Gastroesophageal sphincter (tissue), 4 donors: ENCODE results near the gene USP6. TPM values are rescaled to one million over a fixed set of nuclear protein-coding genes. Genes with fewer than 3 reads are reported as not detected.
"Not testable (repeated sequence)": the region's sequence is repeated elsewhere in the genome, so short reads cannot be mapped to it uniquely, and the experiment has no call there.

Experiments used
- ATAC-seq: fragments of 150-250 bp; one replicate; pipeline ENCODE4 v1.9.1; 2016; ENCODE audit warnings: mild to moderate bottlenecking, moderate library complexity
- H3K27ac ChIP-seq, 4 donors: fragments of 200-600 bp; sonication (generic) in 3 of 4; 1 replicate in 3 of 4; 2 replicates in 1 of 4; pipeline ENCODE4 v1.5.1; 2016 to 2019
- H3K27me3 ChIP-seq: fragments of 200-600 bp; sonication (generic); one replicate; pipeline ENCODE4 v1.5.1; 2019
- H3K36me3 ChIP-seq, 2 donors: fragments of 200-600 bp; sonication (generic); one replicate each; pipeline ENCODE4 v1.5.1; 2019; ENCODE audit warnings: control low read depth in 1 of 2
- H3K4me1 ChIP-seq, 3 donors: fragments of 200-600 bp; sonication (generic); 1 replicate in 2 of 3; 2 replicates in 1 of 3; pipeline ENCODE4 v1.5.1; 2016 to 2019; ENCODE audit warnings: control low read depth in 2 of 3
- H3K4me3 ChIP-seq, 2 donors: fragments of 200-600 bp; sonication (generic); one replicate each; pipeline ENCODE4 v1.5.1; 2019; ENCODE audit warnings: mild to moderate bottlenecking in 1 of 2, moderate library complexity in 1 of 2
- H3K9me3 ChIP-seq, 3 donors: fragments of 200-600 bp; sonication (generic); one replicate each; pipeline ENCODE4 v1.5.1; 2017 to 2019; ENCODE audit warnings: control low read depth in 2 of 3
- EP300 ChIP-seq: sonication (generic); formaldehyde crosslinking; IDR thresholded peaks from one replicate; pipeline ENCODE4 v1.6.1; 2017; ENCODE audit warnings: antibody characterized with exemption, mild to moderate bottlenecking
- POLR2A ChIP-seq, 2 donors: fragments of 450-650 bp; IDR thresholded peaks; one replicate each; pipeline ENCODE4 v1.6.1; 2017; ENCODE audit warnings: antibody characterized with exemption in 2 of 2, mild to moderate bottlenecking in 2 of 2, moderate library complexity in 1 of 2
- POLR2AphosphoS5 ChIP-seq: sonication (generic); formaldehyde crosslinking; IDR thresholded peaks from one replicate; pipeline ENCODE4 v1.6.1; 2017; ENCODE audit warnings: antibody characterized with exemption
- WGBS, 2 donors: methylation state at CpG; one replicate each; pipeline ENCODE4 v1.1.5; 2018; ENCODE audit warnings: low coverage in 1 of 2; 5-methylcytosine and 5-hydroxymethylcytosine counted together
- total RNA-seq, 4 donors: library from RNA; depleted of rRNA; stranded (reverse); fragments of >200 nt; gene quantifications; one replicate each; pipeline ENCODE4 v1.1.0, GENCODE V29; 2016
- TF ChIP-seq, protein P1 (sequence below), 4 experiments: fragments of 200-600 bp in 2 of 4; fragments of 450-650 bp in 2 of 4; sonication (generic) in 1 of 4; IDR thresholded peaks; one replicate each; pipeline ENCODE4 v1.5.1; 2017 to 2019; ENCODE audit warnings: antibody characterized with exemption in 4 of 4, mild to moderate bottlenecking in 2 of 4, moderate library complexity in 2 of 4

USP6 gene
- total RNA-seq, 4 donors from 2014 or later = 0.07 to 6.1 (median 0.20) TPM

DNA sequence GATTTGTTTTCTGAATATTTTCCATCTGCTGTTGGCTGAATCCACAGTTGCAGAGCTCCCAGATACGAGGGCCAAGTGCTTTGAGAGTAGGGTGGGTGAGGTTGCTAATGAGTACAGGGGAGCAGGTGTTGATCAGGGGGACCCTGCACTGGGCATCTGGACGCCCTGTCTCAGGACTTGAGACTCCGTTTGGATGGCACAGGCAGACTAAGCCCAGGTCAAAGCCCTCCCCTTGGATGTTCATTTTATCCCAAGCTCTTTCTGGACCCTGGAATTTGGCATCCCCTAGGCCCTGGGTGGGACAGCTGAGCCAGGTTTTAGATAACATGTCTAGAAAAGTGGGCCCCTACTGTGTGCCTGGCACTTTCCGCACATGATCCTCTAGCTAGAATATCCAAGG, 12.1 kb downstream of the USP6 start:
- no peak for TF ChIP-seq POLR2AphosphoS5
- no peak for TF ChIP-seq POLR2A (IDR thresholded peaks at IDR 0.05)
- TF ChIP-seq, protein P1, sequence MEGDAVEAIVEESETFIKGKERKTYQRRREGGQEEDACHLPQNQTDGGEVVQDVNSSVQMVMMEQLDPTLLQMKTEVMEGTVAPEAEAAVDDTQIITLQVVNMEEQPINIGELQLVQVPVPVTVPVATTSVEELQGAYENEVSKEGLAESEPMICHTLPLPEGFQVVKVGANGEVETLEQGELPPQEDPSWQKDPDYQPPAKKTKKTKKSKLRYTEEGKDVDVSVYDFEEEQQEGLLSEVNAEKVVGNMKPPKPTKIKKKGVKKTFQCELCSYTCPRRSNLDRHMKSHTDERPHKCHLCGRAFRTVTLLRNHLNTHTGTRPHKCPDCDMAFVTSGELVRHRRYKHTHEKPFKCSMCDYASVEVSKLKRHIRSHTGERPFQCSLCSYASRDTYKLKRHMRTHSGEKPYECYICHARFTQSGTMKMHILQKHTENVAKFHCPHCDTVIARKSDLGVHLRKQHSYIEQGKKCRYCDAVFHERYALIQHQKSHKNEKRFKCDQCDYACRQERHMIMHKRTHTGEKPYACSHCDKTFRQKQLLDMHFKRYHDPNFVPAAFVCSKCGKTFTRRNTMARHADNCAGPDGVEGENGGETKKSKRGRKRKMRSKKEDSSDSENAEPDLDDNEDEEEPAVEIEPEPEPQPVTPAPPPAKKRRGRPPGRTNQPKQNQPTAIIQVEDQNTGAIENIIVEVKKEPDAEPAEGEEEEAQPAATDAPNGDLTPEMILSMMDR (IDR thresholded peaks at IDR 0.05) = no peak
- TF ChIP-seq EP300 = no peak
- no peak overlapping the region for H3K4me3 ChIP-seq
- peaks cover 0 to 7% (median 0%) of the 10 kb centered on the region in 3 donors for H3K4me1 ChIP-seq
- no peaks in the 10 kb centered on the region for H3K9me3 ChIP-seq
- H3K27ac ChIP-seq = no peak overlapping the region
- ATAC-seq = no peak
- WGBS, 2 donors = 80 to 83% methylated on average over 1 to 2 of the region's 4 CpGs
- peaks cover 19% of the 10 kb centered on the region for H3K27me3 ChIP-seq
- H3K36me3 ChIP-seq = no peaks in the 10 kb centered on the region

DNA sequence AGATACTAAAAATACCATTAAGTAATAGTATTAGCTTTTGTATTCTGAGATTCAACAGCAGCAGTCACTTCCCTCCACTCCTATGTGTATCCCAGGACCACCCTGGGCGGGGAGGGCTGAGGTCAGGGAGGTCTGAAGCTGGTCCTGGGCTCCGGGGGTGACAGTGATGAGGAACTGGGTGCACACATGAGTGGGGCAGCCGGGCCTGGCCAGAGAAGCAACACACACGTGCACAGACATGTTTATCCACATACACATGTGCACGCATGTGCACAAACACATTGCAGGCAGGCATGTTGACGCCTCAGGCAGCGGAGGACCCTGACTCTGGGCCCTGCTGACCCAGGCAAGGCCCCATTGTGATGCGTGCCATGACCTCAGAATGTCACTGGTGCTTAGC, 12.6 kb downstream of the USP6 start:
- 59 to 66% methylated on average over 3 to 8 of the region's 8 CpGs for WGBS, 2 donors
- H3K36me3 ChIP-seq, H3K9me3 ChIP-seq, H3K4me1 ChIP-seq, H3K4me3 ChIP-seq, H3K27ac ChIP-seq, ATAC-seq: not testable (repeated sequence)
- H3K27me3 ChIP-seq = peaks cover 14% of the 10 kb centered on the region

DNA sequence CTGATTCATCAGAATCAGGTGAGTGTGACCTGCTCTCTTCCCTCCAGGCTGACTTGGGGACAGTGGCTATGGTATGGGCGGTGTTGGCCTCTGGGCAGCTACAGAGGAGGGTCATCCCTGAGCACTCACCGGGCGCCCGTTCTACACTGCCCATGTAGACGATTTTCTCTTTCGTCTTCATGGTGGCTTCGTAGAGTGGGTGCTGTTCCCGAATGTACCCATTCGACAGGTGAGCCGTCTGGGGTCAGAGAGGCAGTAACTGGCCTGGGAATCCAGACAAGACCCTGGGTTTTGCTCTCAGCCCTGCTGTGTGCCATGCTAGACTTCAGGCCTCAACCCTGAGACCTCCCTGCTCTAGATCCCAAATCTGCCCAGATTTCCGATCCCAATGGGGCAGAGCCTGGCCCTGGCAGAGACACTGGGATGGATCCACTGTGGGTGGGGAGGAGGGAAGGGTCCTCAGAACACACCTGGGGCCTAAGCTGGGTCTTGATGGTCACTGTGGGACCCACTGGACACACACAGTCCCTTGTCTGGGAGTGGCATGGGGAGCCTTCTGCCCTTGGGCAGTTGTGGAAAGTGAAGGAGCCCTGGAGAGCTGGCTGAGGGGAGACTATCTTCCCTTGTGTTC, 13.2 kb downstream of the USP6 start:
- Histone ChIP-seq H3K9me3 (no peaks in the 10 kb centered on the region), H3K4me1 (no peaks in the 10 kb centered on the region), H3K36me3 (no peaks in the 10 kb centered on the region), H3K27ac (no peak overlapping the region), H3K27me3 (peaks cover 8% of the 10 kb centered on the region), H3K4me3 (no peak overlapping the region)
- ATAC-seq = no peak
- WGBS, 2 donors = 100% methylated on average over 1 of the region's 11 CpGs; no CpG with 5 or more reads in 1 of the 2 donors
- TF ChIP-seq POLR2A (IDR thresholded peaks at IDR 0.05) (no peak), EP300 (no peak)

DNA sequence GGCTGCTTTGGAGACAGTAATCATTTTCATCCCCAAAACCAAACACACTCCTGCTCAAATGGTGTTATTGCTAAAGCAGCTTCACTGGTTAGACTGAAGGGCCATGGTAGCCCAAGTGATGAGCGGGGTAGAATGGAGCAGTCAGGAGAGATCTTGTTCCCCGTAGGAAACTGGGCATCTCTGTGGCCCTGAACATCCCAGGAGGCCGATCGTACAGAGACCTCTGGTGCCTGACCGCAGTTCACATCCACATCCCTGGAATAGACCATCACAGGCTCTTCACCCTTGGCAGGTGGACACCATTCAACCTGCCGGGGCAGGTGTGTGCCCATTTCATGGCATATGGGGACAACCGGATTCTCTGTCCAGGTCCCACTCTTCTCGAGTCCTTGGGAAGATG, 13.9 kb downstream of the USP6 start:
- ATAC-seq, H3K36me3 ChIP-seq, H3K27me3 ChIP-seq, H3K4me3 ChIP-seq, H3K4me1 ChIP-seq, H3K27ac ChIP-seq, H3K9me3 ChIP-seq: not testable (repeated sequence)
- 81 to 94% methylated on average over 3 of the region's 8 CpGs for WGBS, 2 donors

DNA sequence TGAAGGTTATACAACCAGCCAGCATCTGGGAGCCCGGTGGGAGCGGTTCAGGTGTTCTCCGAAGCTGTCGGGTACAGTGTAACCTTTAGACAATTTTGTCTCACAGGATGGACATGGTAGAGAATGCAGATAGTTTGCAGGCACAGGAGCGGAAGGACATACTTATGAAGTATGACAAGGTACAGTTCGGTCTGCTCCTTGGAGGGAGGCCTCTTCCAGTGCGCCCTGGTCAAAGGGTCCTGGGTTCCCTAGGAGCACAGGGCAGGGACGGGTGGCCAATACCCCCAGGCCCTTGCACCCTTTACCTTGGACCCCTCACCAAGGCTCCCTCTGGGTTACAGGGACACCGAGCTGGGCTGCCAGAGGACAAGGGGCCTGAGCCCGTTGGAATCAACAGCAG, 14.4 kb downstream of the USP6 start:
- not testable (repeated sequence) for H3K27me3 ChIP-seq, H3K4me3 ChIP-seq, H3K9me3 ChIP-seq, H3K27ac ChIP-seq, H3K36me3 ChIP-seq, H3K4me1 ChIP-seq, ATAC-seq
- no CpG with 5 or more reads among the region's 10 CpGs for WGBS, 2 donors

DNA sequence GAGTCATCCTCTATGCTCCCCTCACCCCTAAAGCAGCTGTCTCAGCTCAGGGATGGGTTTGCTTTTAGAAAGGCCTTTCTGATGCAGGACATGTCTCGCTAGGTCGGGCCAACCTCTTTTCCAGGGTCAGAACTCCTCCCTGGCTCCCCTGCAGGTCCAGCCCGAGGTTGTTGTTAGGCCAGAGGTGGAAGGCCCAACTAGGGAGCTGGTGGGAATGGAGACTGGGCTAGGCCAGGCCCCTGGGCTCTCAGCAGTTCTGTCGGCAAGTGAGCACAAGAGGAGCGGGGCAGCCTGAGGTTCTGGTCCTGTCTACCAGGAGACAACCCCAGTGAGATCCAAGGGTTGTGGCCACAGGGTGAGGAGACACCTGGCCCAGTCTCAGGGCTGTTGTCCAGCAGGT, 14.9 kb downstream of the USP6 start:
- not testable (repeated sequence) for H3K27me3 ChIP-seq, H3K4me3 ChIP-seq, H3K9me3 ChIP-seq, H3K4me1 ChIP-seq, H3K36me3 ChIP-seq, H3K27ac ChIP-seq, ATAC-seq
- 82% methylated on average over 2 of the region's 5 CpGs; no CpG with 5 or more reads in 1 of the 2 donors for WGBS, 2 donors

DNA sequence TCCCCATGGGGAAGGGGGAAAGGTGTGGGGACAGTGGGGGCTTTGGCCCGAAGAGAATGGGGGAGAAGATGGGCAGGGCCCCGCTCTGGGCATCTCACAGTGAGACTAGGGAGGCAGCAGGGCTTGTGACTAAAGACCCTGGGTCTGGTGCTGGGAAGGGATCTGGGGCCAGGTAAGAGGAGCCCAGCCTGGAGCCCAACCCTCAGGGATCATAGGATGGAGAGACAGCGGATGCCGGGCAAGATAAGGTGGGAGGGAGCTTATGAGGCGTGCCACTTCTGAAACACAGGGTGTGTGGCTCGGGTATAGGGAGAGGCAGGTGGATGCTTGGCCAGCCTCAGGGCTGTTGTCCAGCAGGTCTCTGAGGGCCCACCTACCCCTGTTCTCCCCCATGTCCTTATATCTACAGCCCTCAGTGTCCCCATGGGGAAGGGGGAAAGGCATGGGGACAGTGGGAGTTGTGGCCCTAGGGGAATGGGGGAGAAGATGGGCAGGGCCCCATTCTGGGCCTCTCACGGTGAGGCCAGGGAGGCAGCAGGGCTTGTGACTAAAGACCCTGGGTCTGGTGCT, 15.4 kb downstream of the USP6 start:
- ATAC-seq = no peak
- TF ChIP-seq EP300 = no peak
- no peak for TF ChIP-seq POLR2A (IDR thresholded peaks at IDR 0.05)
- TF ChIP-seq, protein P1 (IDR thresholded peaks at IDR 0.05) = no peak
- TF ChIP-seq POLR2AphosphoS5 = no peak
- Histone ChIP-seq H3K36me3 (no peaks in the 10 kb centered on the region), H3K27me3 (peaks cover 8% of the 10 kb centered on the region), H3K4me1 (no peaks in the 10 kb centered on the region), H3K27ac (no peak overlapping the region), H3K4me3 (no peak overlapping the region), H3K9me3 (no peaks in the 10 kb centered on the region)
- 88 to 100% methylated on average over 4 to 5 of the region's 7 CpGs for WGBS, 2 donors

DNA sequence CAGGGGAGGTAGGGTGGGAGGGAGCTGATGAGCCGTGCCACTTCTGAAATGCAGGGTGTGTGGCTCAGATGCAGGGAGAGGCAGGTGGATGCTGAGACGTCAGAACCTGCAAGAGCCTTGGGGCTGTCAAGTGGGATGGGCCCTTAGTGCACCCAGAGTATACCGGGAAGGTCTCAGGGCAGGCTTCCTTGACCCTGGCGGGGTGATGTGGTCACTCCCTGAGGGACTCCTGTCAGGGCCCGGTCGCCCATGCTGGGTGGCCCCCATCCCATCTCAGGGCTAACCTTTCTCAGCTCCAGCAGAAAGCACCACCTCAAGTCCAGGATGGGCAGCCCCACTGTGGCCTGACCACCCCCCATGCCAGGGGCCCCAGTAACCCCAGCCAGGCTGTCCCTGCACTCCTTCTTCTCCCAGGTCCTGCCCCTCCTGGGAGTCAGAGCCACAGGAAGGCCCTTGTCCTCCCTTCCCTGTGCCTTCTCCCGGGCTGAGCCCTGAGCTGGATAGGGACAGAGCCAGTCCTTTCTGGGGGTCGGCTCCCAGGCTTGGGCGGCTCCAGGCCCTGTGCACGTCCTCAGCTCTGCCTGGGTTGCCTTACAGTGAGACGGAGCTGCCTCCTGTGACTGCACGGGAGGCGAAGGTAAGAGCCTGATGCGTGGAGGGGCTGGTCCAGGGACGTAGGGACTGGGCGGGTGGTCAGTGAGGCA, 16.1 kb downstream of the USP6 start:
- not testable (repeated sequence) for ATAC-seq, H3K4me1 ChIP-seq, H3K9me3 ChIP-seq, H3K27me3 ChIP-seq, H3K4me3 ChIP-seq, H3K27ac ChIP-seq, H3K36me3 ChIP-seq
- WGBS, 2 donors = 20 to 50% methylated on average over 1 to 2 of the region's 16 CpGs

DNA sequence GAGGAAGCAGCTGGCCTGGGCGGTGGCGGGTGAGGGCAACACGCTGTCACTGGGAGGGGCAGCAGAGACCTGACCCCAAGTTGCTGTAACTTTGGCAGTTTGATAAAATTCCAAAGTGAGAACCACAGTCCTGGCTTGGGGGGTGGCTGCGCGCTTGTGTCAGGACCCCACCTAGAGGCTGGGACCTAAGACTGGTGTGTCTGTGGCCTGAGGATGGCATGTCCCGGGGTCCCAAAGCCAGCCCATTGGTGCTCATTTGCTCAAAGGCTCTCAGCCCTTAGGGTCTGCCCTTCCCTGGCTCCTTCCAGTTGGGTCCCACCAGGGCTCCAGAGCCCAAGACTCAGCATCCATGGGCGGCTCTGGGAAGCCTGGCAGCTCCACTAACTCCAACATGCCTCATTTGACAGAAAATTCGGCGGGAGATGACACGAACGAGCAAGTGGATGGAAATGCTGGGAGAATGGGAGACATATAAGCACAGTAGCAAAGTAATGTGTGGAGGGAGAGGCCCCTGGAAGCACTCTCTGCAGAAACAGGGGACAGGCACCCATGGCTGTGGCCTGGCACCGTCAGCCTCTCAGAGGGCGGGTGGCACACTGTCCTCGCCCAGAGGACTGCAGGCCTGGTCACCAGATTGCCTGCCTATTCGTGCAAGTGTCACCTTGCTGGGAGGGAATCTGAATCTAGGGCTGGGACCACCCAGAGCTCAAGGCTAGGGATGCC, 16.8 kb downstream of the USP6 start:
- H3K27me3 ChIP-seq, H3K4me3 ChIP-seq, H3K4me1 ChIP-seq, ATAC-seq, H3K27ac ChIP-seq, H3K9me3 ChIP-seq, H3K36me3 ChIP-seq: not testable (repeated sequence)
- 89% methylated on average over 8 of the region's 15 CpGs; no CpG with 5 or more reads in 1 of the 2 donors for WGBS, 2 donors
